CD4-positive, alpha-beta T cell treated with Interleukin-2 at 100 ng/mL for 4 hours (primary cell): ENCODE measurements around the gene MIPEP.
"Not testable (repeated sequence)": the region's sequence is repeated elsewhere in the genome, so short reads cannot be mapped to it uniquely, and the experiment has no call there.

Source experiments
- DNase-seq: peaks from one replicate; pipeline ENCODE4 v3.0.0-alpha.2; 2020; ENCODE audit warnings: low spot score

Gene MIPEP

GRCh38 chr13:23888658-23889614 lies at the start of gene MIPEP:
TSS of gene MIPEP (minus strand) at chr13:23889400. CDS start at chr13:23889320, 80 bp downstream.
- DNase-seq: peak; percentile 89

GRCh38 chr13:23934520-23934919 lies 45.3 kb upstream of the MIPEP start:
- DNase-seq: no peak

GRCh38 chr13:23928985-23929384 lies 39.8 kb upstream of the MIPEP start:
- DNase-seq: no peak

DNA sequence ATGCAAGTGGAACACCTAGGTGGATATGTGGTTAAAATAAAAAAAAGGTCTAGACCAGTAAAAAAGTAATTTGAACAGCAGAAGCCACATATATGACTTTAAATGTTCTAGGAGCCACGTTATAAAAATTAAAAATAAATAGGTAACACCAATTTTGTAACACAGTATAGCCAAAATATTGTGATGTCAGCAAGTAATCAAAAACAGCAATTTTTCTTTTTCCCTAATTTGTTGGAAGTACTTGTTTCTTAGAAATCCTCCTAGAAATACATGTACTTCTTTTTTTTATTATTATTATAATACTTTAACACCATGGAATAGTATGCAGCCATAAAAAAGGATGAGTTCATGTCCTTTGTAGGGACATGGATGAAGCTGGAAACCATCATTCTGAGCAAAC lies 33.8 kb upstream of the MIPEP start:
- DNase-seq: no peak

- DNase-seq: no peak
Observed at GRCh38 chr13:23922005-23922932, 33.1 kb upstream of the MIPEP start.

DNA sequence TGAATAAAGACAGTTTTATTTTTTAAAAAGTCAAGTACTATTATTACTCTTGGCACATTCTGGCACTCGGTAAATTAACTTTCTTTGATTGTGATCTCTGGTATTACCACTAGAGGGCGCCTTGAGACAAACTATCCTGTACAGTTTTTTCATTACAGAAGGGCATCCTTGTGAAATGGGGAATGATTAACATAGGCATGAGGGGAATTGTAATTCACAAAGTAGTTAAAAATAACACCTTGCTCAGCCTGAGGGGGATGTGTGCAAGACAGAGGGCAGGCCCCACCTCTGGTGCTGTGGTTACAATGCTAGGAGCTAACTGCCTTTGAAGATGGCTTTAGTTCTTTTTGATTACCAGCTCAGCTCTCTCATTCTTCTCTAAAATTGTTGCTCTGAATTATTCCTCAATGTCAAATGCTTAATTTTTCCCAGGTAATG lies 32.3 kb upstream of the MIPEP start:
- DNase-seq: peak; percentile 55

DNA sequence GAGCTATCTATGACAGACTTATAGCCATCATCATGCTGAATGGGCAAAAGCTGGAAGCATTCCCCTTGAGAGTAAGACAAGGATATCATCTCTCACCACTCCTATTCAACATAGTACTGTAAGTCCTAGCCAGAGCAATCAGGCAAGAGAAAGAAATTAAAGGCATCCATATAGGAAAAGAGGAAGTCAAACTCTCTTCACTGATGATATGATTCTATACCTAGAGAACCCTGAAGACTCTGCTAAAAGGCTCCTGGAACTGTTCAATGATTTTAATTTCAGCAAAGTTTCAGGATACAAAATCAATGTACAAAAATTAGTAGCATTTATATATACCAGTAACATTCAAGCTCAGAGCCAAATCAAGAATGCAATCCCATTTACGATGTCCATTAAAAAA lies 29.8 kb upstream of the MIPEP start:
- DNase-seq: no peak

DNA sequence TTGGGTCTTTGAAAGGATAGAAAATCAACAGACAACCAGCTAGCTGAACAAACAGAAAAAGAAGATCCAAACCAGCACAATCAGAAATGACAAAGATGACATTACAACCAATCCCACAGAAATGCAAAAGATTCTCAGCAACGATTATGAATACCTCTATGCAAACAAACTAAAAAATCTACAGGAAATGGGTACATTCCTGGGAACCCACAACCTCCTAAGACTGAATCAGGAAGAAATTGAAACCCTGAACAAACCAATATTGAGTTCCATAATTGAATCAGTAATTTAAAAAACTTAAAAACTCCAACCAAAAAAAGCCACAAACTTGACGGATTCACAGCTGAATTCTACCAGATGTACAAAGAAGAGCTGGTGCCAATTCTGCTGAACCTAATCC lies 29.0 kb upstream of the MIPEP start:
- no peak for DNase-seq

DNA sequence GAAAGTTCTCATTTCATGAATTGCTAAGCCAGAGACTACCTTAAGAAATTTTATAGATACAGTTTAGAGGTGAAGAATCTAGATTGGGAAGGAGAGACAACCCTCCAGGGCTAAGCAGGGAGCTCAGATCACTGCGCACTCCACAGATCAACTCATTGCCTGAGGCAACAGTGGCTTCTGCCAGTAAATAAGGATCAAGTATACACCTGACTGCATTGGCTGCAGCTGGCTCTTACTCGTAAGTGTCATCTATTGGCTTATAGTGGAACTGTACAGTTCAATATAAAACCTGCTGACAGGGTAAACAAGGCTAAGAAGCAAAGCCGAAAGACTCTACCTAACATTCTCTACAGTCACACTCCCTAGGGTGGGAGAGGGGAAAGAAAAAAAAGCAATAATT lies 26.1 kb upstream of the MIPEP start:
- no peak for DNase-seq

DNA sequence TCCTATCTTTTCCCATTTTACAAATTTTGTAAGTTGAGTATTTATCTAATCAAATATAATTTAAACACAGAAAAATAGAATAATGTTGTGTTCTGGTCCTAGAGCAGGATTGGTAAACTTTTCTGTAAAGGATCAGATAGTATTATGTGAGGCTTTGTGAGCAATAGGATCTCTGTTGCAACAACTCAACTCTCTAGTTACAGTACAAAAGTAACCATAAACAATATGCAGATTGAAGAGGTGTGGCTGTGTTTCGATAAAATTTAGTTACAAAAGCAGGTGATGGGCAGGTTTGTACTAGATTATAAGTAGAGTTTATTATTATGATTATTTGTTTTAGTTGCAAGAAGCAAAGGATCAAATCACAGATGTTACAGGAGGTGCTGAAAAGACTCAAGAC lies 23.3 kb upstream of the MIPEP start:
- no peak for DNase-seq

DNA sequence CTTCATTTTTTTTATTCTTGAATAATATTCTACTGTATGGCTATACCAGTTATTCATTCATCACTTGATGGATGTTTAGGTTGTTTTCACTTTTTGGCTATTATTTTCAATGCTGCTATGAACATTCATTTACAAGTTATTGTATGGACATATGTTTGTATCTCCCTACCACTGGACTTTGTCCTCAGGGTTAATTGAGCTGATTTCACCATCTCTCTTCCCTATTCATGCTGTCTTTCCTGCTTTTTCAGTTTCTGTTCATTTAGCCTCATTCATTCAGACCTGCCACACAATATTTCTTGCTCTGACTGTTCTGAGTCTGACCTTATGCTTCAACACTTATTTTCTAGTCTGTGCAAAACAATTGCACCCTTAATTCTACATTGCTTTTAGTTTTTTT lies 20.4 kb upstream of the MIPEP start:
- no peak for DNase-seq

DNA sequence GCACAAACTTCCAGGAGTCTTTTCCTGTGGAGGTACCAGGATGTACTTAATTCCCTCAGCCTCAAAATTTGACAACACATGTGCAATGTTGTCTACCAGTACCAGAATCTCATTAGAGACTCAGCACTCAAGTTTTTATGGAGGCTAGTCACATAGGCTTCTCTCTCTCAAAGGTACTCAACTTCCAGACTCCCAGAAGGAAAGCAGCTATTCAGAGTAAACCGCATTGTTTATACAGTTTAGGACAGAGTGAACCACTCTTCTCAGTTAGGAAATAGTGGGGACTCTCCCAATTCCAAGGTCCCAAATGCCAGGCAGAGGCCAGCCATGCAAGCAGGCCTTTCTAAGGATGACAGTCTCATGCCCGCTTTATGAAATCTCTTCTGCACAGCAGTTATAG lies 16.6 kb upstream of the MIPEP start:
- DNase-seq: no peak

DNA sequence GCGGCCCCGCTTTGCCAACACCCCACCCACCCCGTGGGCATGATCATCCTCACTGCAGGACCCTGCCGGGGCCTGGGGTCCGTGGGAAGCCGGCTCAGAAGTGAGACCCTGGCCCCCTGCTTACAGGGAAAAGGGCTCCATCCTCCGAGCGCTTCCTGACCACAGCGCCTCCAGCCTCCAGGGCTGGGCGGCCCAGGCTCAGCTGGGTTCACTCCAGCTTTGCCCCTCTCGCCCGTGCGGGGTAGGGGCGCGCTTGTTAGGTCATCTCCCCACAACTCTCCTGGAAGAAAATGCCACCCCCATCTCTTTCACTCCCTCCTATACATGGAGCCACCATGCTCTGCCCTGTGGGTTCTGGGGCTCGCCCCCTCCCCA lies 14.7 kb upstream of the MIPEP start:
- no peak for DNase-seq

DNA sequence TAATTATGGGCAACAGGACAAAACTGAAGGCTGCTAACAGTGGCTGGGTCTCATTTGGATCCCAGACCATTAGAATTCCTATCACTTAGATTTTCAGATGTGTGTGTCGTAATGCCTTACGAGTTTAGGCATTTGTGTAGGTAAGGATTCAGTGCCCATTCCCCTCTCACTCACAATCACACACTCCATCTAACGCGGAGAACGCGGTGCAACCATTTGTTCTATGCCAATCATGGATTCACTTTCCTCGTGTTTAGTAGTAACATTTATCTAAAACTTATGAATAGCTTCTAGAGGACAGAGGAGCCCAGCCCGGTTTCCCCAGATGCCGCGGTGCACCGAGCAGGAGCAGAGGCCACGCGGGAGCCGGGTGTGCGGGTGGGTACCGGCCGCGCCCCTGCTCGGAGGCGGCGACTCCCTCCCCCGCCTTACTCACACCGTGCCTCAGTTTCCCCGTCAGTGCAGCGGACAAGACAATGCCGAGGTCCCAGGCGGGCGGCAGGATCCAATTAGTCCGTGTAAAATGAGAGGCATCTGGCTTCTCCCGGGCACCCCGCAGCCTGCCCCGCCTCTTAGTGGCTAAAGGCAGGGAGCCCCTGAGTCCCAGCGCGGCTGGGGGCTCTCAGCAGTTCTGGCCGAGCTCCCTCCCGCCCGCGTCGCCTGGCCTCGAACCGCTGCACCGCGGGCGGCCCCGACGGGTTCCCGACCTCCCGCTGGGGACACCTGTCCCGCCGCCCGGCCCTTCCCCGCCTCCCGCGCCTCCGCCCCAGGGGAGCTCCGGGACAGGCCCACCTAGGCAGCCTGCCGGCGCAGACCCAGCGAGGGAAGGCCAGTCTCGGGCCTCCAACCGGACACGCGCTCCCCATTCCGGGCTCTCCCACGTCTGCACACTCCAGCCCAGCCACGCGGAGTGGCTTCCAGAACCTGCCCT lies 14.0 kb upstream of the MIPEP start:
- no peak for DNase-seq

- DNase-seq: no peak
Observed at GRCh38 chr13:23901365-23901764, 12.2 kb upstream of the MIPEP start.

GRCh38 chr13:23899555-23899954 lies 10.4 kb upstream of the MIPEP start:
- peak; percentile 51 for DNase-seq

GRCh38 chr13:23898101-23898500 lies 8.9 kb upstream of the MIPEP start:
- DNase-seq: no peak

DNA sequence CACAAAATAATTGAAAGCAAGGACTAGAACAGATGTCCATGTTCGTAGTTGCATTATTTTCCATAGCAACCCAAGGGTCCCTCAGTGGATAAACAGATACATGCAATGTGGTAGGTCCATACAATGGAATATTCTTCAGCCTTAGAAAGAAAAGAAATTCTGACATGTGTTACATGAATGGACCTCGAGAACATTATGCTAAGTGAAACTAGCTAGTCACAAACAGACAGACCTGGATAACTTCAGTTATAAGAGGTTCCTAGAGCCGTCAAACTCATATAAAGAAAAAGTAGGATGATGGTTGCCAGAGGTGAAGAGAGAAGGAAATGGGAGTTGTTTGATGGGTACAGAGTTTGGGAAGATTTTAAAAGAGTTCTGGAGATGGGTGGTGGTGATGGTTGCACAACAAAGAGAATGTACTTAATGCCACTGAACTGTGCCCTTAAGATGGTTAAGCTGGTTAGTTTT lies 8.3 kb upstream of the MIPEP start, which contains the start of gene C1QTNF9B:
TSS of gene C1QTNF9B (minus strand) at position 51 of the 468 bp plus-strand sequence.
- DNase-seq: not testable (repeated sequence)

DNA sequence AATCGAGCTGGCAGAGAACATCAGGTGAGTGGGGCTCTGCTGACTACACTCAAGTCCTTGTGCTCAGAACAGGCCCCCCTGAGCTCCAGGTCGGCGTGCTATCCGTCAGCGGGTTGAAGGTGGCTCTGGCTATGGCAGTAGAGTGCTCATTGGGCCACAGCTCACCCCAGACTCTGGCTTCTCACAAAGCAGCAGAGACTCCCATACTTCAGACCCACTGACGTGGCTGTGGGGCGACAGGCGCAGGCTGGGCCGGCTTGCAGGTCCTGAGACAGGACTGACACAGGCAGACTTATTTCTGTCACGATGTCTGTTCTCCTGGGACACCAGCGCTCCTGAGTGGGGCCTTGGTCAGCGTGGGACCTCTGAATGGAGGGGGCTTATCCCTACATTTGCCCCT lies 5.5 kb upstream of the MIPEP start:
- DNase-seq: not testable (repeated sequence)

- DNase-seq: not testable (repeated sequence)
Observed at GRCh38 chr13:23893791-23894190, 4.6 kb upstream of the MIPEP start.
